Stimulated activated CD4-positive, alpha-beta T cell treated with anti-CD3 and anti-CD28 coated beads, Interleukin-12 subunit alpha, Interleukin-12 subunit beta, amount 100 ng/mL, for 24 hours (primary cell): ENCODE measurements around the gene ZNF132.
"Not testable (repeated sequence)": the region's sequence is repeated elsewhere in the genome, so short reads cannot be mapped to it uniquely, and the experiment has no call there.

ENCODE experiments used
- DNase-seq, 2 experiments: peaks; one replicate each; pipeline ENCODE4 v3.0.0-alpha.2; 2020; ENCODE audit warnings: low read depth in 2 of 2

ZNF132 gene

DNA sequence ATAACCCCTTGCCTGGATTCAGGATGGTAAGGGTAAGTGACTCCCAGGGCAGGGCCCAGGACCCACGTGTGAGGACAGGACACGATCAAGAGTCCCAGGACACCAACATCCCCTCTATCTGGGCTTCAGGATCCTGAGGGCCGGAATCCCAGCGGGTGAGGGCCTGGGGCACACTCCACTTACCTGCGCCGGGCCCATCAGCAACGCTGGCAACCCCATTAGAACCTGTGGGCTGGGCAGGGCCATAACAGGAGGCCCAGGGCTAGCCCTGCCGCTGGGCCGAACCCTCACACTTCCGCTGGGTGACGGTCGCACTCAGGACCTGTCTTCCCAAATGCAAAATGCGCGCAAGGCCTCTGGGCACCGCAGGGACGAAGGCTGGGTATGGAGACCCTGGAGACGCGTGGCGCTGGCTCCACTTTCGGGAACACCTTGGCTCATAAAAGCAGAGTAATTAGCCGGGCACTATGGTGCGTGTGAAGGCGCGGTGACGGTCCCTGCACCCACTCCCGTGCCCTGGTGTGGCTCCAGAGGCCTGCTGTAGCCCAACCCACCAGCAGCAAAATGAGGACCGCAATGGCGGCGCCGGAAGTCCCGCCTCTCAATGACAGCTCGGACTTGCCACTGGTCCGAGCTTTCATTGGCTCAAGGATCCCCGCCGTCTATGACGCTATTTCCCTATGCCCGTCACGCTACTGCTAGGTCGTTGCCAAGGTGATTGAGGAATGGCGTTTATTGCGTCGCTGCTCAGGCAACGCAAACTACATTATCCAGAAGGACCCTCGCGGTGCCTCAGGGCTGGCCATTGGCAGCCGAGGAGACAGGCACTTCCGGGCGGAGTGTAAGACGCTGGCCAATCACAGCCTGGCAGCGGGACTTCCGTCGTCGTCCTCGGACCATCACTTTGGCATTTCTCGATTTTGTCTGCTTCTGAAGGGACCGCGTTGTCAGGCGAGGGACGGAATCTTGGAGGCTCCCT lies at the start of gene ZNF132:
Gene ZNF132, minus strand, starts transcription at position 578 of the 979 bp plus-strand sequence. Its CDS starts 332 bp downstream, at position 246.
- DNase-seq: peak; percentile 89

DNA sequence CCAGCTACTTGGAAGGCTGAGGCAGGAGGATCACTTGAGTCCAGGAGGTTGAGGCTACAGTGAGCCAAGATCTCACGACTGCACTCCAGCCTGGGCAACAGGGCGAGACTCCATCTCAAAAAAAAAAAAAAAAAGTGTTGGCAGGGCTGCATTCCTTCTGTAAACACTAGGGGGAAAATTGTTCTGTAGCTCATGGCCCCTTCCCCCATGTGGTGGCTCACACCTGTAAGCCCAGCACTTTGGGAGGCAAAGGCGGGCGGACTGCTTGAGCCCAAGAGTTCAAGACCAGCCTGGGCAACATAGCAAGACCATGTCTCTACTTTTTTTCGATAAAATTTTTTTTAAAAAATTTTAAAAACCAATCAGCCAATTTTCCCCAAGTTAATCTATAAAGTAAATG lies 44.4 kb upstream of the ZNF132 start:
- not testable (repeated sequence) for DNase-seq

DNA sequence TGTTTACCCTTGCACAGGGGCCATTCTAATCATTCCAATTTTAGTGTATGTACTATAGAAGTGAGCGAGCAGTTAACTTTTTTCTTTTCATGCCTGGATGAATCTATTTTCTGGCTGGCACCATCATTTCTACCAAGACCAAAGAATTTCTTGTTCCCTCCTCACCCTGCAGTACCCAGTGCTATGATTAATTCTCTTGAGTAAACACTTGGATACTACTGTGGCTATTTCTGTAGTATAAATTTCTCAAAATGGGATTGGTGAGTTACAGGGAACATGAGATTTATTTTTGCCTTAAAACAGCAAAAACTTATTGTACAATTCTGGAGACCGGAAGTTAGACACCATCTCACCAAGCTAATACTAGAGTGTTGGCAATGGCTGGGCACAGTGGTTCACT lies 43.8 kb upstream of the ZNF132 start:
- no peak for DNase-seq

DNA sequence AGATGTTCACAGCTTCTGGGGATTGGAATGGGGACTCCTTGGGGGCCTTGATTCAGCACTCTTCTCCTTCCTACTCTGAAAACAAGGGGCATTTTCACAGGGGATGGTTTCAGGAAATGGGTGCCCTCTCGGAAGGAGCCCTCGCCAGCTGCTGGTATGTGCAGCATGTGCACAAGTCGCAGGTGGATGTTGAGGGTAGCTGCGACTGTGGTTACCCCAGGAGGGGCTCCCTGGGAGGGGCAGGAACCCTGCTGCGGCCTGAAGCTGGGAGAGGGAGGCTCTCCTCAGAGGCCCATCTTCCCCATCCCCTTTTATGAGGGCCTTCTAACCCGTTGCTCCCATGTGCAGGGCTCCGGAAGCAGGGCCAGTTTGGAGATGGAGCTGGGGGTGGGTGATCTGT lies 42.4 kb upstream of the ZNF132 start:
- DNase-seq: no peak

DNA sequence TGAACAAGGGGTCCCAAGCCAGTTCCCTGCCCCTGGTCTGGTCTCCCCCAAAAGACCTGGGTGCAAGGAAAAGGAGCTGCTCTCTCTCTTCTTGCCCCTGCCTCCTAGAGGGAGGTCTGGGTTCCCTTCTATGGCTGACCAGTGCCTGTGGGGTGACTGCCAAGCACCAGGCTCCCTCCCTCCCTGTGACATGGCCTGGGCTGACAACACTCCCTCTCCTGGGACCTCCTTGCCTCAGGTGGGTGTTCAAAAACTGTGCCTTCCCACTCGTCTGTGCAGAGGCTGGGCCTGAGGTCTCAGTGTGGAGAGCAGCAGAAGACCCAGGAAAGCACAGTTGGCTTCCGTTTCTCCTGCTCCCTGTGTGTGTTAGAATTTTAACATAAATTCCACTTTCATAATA lies 40.9 kb upstream of the ZNF132 start:
- no peak for DNase-seq

DNA sequence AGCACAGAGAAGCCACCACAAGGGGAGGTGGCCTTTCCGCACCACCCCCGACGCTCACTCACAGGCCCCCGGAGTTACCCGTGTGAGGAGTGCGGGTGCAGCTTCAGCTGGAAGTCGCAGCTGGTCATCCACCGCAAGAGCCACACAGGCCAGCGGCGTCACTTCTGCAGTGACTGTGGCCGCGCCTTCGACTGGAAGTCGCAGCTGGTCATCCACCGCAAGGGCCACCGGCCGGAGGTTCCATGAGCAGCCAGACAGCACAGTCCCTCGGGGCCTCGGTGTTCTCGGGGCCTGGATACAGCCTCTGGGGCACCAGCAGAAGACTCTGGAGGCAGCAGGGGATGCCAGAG lies 40.5 kb upstream of the ZNF132 start:
- no peak for DNase-seq

DNA sequence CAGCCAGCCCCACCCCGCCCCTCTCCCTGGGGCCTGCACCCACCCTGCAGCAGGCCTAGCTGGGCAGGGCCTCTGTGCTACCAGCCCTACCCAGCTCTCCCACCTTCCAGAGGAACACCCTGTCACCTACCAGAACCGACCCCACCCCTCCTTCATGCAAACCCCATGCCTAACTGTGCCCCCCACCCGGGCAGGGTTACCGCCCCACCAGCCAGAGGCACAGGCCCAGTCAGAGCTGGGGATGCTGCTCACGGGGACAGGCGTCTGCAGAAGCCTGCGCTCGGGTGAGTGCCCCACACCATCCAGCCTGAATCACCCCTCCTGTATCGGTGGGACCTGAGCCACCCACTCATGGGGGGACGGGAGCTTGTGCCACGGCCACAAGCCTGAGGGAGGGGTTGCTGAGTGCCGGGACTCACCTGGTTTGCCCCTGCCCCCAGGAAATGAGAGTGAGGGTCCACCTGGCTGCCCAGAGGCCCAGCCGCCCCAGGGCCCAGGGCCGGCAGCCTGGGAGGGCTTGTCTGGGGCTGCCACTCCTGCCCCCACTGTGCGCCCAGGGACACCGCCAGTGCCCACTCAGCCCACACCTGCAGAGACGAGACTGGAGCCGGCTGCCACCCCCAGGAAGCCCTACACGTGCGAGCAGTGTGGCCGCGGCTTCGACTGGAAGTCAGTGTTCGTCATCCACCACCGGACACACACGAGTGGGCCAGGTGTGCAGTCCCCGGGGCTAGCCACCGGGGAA lies 40.0 kb upstream of the ZNF132 start:
- DNase-seq: no peak

DNA sequence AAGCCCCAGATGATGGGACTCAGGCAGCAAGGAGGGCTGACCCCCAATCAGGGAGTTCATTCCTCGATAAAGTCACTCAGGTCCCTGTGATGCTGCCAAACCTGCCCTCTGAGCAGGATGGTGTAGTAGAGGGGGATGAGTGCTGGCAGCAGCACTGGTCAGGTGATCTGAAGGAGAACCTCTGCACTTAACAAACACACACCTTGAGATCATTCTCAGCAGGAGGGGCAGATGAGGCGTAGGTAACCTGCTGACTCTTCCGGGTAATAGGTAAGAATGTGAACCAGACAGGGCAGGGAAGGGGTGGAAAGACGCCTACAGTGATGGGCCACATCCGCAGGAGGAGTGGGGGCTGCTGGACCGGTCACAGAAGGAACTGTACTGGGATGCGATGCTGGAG lies 39.4 kb upstream of the ZNF132 start:
- DNase-seq: no peak

DNA sequence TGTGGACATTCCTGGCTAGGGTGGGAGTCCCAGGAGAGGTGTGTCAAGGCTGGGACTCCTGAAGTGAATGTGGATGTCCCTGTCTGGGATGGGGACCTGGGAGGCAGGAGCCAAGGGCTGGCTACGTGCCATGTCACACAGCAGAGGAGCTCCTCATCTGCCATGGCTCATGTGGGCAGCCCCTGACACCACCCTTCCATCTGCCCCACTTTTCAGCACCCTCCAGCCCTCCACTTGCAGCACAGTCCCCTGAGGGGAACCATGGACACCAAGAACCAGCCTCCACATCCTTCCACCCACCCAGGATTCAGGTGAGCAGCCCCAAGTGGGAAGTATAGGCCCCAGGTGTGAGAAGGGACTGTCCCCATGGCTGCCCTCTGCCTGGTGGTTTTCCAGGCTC lies 37.9 kb upstream of the ZNF132 start:
- DNase-seq: no peak

DNA sequence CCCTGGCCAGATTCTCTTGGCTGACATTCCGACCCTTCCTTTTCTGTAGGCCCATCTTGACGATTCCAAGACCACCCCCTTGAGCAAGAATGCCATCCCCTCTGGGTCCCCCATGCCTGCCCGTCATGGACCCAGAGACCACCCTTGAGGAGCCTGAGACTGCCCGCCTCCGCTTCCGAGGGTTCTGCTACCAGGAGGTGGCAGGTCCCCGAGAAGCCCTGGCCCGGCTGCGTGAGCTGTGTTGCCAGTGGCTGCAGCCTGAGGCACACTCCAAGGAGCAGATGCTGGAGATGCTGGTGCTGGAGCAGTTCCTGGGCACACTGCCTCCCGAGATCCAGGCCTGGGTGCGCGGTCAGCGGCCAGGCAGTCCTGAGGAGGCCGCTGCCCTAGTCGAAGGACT lies 37.2 kb upstream of the ZNF132 start:
- no peak for DNase-seq

DNA sequence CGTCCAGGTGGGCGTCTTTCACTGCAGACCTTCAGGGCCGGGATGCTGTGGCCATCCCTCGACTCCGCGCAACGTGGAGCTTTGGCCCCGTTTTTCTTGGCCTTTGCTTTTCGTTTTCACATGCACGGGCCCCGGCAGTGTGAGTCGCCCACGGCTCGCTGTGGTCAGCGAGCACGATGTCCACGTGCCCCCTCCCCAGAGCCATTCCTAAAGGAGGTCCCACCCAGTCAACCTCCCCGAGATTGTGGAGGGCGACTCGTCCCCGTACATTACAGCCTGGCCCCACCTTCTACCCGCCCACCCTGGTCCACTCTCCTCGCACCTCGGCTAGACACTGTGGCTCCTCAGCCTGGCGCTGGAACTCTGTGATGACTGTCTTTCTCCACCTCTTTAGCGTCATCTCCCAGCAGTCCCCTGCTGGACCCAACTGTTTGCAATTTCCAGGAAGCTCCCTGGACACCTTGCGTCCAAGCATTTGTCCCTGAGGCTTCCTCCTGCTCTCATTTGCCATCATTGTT lies 36.6 kb upstream of the ZNF132 start:
- no peak for DNase-seq

DNA sequence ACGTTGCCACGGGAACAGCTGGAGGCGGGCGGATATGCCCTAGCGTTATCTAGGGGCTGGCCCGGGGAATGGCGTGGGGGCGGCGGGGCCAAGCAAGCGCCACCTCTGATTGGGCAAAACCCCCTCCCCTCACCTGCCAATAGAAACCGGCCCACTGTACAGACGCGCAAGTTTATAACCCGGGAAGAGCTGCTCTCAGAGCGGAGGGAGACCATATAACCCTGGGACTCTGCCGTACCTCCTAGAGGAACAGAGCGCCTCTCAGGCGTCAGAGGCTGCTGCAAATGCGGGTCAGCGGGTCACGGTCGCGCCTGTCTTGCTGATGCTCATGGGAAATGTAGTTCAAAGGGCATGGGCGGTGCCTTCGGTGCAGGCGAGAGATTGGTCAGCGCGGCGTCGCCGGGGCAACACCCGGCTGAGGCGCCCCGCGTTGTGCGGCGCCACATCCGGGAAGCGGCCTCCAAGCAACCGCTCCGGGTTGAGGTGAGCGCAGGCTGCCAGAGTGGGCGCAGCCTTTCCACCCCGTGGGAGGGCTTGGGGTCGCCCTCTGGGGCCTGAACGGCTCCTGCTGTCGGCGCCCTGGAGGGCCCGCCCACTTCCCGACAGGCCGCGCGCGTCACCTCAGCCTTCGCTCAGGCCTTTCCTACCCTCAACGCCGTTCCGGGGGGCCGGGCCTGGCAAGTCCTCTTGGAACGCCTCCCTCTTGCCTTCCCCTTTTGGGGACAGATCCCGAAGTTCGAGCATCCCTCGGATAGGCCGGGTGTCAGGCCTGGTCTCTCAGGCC lies 36.0 kb upstream of the ZNF132 start, which contains the start of gene ZNF446:
Gene ZNF446, plus strand, starts transcription at position 639 of the 784 bp plus-strand sequence. CDS start 867 bp downstream, outside the sequence.
- peak; percentile 90 to 93 for DNase-seq

DNA sequence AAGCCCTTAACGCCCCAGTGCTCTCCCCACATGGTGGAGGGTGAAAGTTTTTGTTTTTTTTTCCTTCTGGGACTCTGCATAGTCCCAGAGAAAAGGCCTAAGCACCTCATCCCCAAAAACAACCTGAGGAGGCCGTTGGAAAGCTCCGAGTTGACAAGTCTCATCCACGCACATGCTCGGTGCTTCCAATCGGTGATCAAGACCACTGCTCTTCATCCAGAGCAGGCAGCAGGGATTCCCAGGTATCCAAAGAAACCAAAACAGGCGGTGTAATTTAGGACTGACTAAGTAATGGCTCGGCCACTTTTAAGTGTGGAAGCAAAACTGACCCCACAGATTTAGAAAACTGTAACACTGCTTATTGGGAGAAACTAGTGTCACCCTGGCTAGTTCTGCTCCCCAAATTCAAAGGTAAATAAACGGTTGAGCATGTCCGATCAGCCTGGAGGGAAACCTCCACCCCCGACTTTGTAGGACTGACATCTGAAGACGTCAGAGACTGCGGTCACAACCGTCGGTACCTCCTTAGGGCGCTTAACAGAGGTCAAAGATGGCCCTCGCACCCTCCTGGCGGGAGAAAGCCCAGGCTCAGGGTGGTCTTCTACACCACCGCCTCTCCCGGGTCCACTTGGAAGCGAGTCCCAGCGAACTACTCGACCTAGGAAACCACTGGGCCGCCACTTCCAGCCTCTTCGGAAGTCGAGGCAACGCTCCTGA lies 35.2 kb upstream of the ZNF132 start:
- no peak for DNase-seq

DNA sequence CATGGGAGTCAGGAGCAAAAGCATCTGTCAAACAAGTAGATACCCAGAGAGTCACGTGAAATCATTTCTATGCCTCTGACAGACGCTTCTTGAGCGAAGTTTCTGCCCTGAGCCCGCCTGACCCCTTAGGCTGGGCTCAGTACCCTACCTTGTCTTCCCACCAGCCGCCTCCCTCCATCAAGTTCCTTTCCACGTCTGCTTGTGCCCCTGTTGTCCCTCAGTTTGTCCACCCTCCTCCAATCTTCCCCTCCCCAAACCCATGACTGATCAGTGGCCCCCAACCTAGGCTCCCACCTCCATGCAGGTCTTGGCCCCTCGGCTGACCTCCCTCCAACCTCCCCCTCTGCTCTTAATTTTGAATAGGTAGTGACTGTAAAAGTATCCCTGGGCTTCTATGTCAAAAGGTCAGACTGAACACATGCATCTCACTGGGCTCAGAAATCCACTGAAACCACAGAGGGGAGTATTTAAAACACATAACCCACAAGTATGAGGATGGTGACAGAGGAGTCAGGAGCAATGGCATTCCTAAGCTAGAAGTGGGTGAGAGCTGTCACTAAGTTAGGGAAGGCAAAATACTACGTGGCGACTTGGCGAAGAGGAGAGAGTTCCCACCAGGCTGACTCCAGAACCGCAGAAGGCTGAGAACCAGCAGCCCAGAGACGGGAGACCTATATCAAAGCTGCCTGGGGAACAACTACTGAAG lies 34.5 kb upstream of the ZNF132 start:
- DNase-seq: no peak

DNA sequence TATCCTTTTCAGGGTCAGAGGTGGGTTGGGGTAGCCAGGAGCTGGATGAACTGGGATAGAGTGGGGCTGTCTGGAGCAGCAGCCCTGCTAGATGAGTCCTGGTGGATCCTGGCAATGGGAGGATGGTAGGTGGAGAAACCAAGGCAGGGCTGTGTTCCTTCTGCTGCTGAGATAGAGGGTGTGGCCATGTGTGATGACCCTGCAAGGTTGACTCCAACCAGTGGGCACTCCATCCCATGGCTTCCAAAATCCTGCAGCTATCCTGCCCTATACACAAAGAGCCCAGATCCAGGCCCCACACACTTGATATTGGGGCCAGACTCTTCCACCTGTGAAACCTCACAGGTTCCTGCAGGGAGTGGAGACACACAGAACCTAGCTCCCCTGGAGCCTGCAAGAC lies 33.8 kb upstream of the ZNF132 start:
- DNase-seq: no peak

DNA sequence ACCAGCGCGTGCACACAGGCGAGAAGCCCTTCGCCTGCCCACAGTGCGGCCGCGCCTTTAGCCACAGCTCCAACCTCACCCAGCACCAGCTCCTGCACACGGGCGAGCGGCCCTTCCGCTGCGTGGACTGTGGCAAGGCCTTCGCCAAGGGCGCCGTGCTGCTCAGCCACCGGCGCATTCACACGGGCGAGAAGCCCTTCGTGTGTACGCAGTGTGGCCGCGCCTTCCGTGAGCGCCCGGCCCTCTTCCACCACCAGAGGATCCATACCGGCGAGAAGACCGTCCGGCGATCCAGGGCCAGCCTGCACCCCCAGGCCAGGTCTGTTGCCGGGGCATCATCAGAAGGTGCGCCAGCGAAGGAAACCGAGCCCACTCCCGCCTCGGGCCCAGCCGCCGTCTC lies 31.8 kb upstream of the ZNF132 start:
- no peak for DNase-seq

DNA sequence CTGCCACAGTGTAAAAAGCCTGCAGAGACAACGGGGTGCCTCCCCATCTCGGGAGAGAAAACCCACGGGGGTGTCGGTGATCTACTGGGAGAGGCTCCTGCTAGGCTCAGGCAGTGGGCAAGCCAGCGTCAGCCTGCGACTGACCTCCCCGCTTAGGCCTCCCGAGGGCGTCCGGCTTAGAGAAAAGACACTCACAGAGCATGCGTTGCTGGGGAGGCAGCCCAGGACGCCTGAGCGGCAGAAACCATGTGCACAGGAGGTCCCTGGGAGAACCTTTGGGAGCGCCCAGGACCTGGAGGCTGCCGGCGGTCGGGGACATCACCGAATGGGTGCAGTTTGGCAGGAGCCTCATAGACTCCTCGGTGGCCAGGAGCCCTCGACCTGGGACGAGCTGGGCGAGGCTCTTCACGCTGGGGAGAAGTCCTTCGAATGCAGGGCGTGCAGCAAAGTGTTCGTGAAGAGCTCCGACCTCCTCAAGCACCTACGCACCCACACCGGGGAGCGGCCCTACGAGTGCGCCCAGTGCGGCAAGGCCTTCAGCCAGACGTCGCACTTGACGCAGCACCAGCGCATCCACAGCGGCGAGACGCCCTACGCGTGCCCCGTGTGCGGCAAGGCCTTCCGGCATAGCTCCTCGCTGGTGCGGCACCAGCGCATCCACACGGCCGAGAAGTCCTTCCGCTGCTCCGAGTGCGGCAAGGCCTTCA lies 31.0 kb upstream of the ZNF132 start:
- DNase-seq: not testable (repeated sequence)

DNA sequence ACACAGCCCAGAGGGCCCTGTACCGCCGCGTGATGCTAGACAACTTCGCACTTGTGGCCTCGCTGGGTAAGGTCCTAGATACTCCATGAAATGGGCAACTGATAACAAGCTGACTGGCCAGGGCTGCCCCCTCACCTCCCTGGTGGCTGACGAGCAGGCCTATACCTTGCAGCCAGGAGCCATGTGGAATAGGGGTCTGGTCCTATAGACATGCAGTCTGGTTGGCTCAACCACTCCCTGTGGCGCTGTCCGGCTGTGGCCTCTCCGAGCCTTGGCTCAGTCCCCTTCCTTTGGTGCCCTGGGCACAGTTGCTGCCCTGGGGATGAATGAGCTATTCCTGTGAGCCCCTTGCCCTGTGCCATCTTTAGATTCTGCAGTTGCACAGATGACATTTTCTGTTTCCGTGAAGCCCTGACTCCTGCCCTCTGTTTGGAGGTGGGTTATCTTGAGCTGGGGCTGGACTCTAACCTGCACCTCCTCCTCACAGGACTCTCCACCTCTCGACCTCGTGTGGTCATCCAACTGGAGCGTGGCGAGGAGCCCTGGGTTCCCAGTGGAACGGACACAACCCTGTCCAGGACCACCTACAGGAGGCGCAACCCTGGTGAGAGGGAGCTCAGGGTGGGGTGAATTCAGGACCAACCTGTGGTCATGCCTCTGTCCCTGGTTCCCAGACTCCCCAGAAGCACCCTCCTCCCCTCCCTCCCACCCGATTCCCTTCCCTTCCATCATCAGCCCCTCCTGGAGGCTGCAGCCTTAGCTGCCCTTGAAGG lies 29.5 kb upstream of the ZNF132 start:
- DNase-seq: no peak

DNA sequence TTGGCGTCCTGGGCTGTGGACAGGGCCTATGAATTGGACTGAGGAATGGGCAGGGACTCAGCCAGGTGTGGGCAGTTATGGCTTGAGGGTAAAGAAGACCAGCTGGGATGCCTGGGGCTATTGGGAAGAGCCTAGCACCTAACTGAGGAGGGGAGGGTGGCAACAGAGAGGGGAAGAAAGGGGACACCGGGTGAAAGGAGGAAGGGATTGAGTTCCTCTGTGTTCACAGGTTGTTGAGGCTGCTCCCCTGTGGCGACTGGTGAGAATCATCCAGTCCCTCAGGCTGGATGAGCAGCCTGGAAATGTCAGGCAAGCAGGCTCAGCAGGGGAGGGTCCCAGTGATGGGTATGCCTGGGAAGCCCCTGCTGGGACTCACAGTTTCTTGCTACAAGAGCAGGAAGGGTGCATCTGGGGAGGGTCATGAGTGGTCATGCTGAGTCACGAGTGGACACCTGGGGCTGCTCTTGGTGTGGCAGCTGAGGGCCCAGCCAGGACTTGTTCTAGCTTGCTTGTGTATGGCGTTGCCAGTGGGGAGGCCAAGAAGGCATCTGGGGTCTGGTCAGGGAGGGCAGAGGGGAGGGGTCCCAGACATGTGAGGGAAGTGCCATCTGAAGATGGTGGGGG lies 28.4 kb upstream of the ZNF132 start:
- no peak for DNase-seq
